Measurements from ENCODE around the gene MCIDAS.

The MCIDAS gene

GRCh38 chr5:55222092-55222984 is 4.8 kb downstream of the MCIDAS start:
- no peak for DNase-seq (ENCODE audit: low spot score)

GRCh38 chr5:55220433-55221185 is 6.5 kb downstream of the MCIDAS start:
- no peak for DNase-seq (ENCODE audit: low spot score)

- no peak for DNase-seq (ENCODE audit: low spot score)
These were observed 7.3 kb downstream of the MCIDAS start for GRCh38 chr5:55219770-55220169.

- DNase-seq (ENCODE audit: low spot score): no peak
These were observed 8.1 kb downstream of the MCIDAS start for GRCh38 chr5:55218967-55219366.

- DNase-seq (ENCODE audit: low spot score): no peak
These were observed 15.8 kb downstream of the MCIDAS start for GRCh38 chr5:55211184-55211874.

GRCh38 chr5:55205001-55205400 is 22.1 kb downstream of the MCIDAS start:
- DNase-seq (ENCODE audit: low spot score): no peak

GRCh38 chr5:55191165-55191564 is 36.0 kb downstream of the MCIDAS start:
- DNase-seq (ENCODE audit: low spot score): no peak

GRCh38 chr5:55188656-55189540 is 38.2 kb downstream of the MCIDAS start:
- DNase-seq (ENCODE audit: low spot score): no peak

- peak; percentile 40 for DNase-seq (ENCODE audit: low spot score)
These were observed 39.7 kb downstream of the MCIDAS start for GRCh38 chr5:55187370-55187769.

GRCh38 chr5:55180016-55180415 is 47.1 kb downstream of the MCIDAS start:
- DNase-seq (ENCODE audit: low spot score): no peak

GRCh38 chr5:55177078-55177477 is 50.0 kb downstream of the MCIDAS start:
- DNase-seq (ENCODE audit: low spot score): no peak

GRCh38 chr5:55176176-55176818 is 50.8 kb downstream of the MCIDAS start:
- DNase-seq (ENCODE audit: low spot score): peak; percentile 84

- no peak for DNase-seq (ENCODE audit: low spot score)
These were observed 51.3 kb downstream of the MCIDAS start for GRCh38 chr5:55175781-55176175.

GRCh38 chr5:55173687-55174230 is 53.4 kb downstream of the MCIDAS start:
- DNase-seq (ENCODE audit: low spot score): peak; percentile 32

- DNase-seq (ENCODE audit: low spot score): peak; percentile 96
These were observed 54.0 kb downstream of the MCIDAS start, which contains the start of gene CDC20B for GRCh38 chr5:55172937-55173686. Gene CDC20B (minus strand): TSS chr5:55173177. CDS start chr5:55173000, 177 bp downstream.

GRCh38 chr5:55172051-55172899 is 54.8 kb downstream of the MCIDAS start:
- DNase-seq (ENCODE audit: low spot score): peak; percentile 69

- no peak for DNase-seq (ENCODE audit: low spot score)
These were observed 55.6 kb downstream of the MCIDAS start for GRCh38 chr5:55171471-55171870.

Measured in D341Med (cell line).